GM18505 (cell line): ENCODE data around the gene USP25.

Source experiments
- ATAC-seq: cut with Tn5 transposase; IDR thresholded peaks from one replicate; pipeline ENCODE4 v1.9.1; 2021; ENCODE audit not compliant: unreplicated experiment
- POLR2A ChIP-seq: IDR thresholded peaks from 4 replicates; pipeline ENCODE4 v1.6.1; 2011; ENCODE audit warnings: borderline replicate concordance; ENCODE audit not compliant: insufficient read depth, insufficient read length; ENCODE audit errors: extremely low read depth

Gene USP25

GRCh38 chr21:15929536-15929935 lies 199.8 kb downstream of the USP25 start:
- no peak for TF ChIP-seq POLR2A
- no peak for ATAC-seq
